ENCODE data around the gene TEX36.

TEX36 gene

GRCh38 chr10:125692601-125693523, 9.9 kb upstream of the TEX36 start:
- H3K4me1 ChIP-seq (ENCODE audit: control insufficient read depth, insufficient read depth, low read length, poor library complexity, severe bottlenecking) = no peaks in the 10 kb centered on the region
- H3K4me3 ChIP-seq (ENCODE audit: insufficient read depth, low read depth, low read length, poor library complexity, severe bottlenecking) = no peak overlapping the region
- H3K27ac ChIP-seq (ENCODE audit: insufficient read depth, low read length, poor library complexity, severe bottlenecking) = no peak overlapping the region
- no peaks in the 10 kb centered on the region for H3K36me3 ChIP-seq (ENCODE audit: control insufficient read depth, insufficient read depth, low read length)
- H3K9me3 ChIP-seq (ENCODE audit: control insufficient read depth, low read length) = no peaks in the 10 kb centered on the region
- no peak for DNase-seq
- H3K27me3 ChIP-seq (replicated peaks; ENCODE audit: control insufficient read depth, insufficient read depth, low read length, poor library complexity, severe bottlenecking) = no peaks in the 10 kb centered on the region

GRCh38 chr10:125692196-125692595, 9.2 kb upstream of the TEX36 start:
- H3K27ac ChIP-seq (ENCODE audit: insufficient read depth, low read length, poor library complexity, severe bottlenecking) = no peak overlapping the region

GRCh38 chr10:125691160-125691981, 8.4 kb upstream of the TEX36 start:
- H3K36me3 ChIP-seq (ENCODE audit: control insufficient read depth, insufficient read depth, low read length) = no peaks in the 10 kb centered on the region
- DNase-seq = no peak
- no peak overlapping the region for H3K27ac ChIP-seq (ENCODE audit: insufficient read depth, low read length, poor library complexity, severe bottlenecking)
- H3K4me3 ChIP-seq (ENCODE audit: insufficient read depth, low read depth, low read length, poor library complexity, severe bottlenecking) = no peak overlapping the region
- no peaks in the 10 kb centered on the region for H3K9me3 ChIP-seq (ENCODE audit: control insufficient read depth, low read length)
- no peaks in the 10 kb centered on the region for H3K4me1 ChIP-seq (ENCODE audit: control insufficient read depth, insufficient read depth, low read length, poor library complexity, severe bottlenecking)
- H3K27me3 ChIP-seq (replicated peaks; ENCODE audit: control insufficient read depth, insufficient read depth, low read length, poor library complexity, severe bottlenecking) = no peaks in the 10 kb centered on the region

More at GRCh38 chr10:125692196-125692595, 9.2 kb upstream of the TEX36 start:
- no peaks in the 10 kb centered on the region for H3K36me3 ChIP-seq (ENCODE audit: control insufficient read depth, insufficient read depth, low read length)
- no peaks in the 10 kb centered on the region for H3K9me3 ChIP-seq (ENCODE audit: control insufficient read depth, low read length)
- H3K4me3 ChIP-seq (ENCODE audit: insufficient read depth, low read depth, low read length, poor library complexity, severe bottlenecking) = no peak overlapping the region
- no peak for DNase-seq
- no peaks in the 10 kb centered on the region for H3K4me1 ChIP-seq (ENCODE audit: control insufficient read depth, insufficient read depth, low read length, poor library complexity, severe bottlenecking)
- no peaks in the 10 kb centered on the region for H3K27me3 ChIP-seq (replicated peaks; ENCODE audit: control insufficient read depth, insufficient read depth, low read length, poor library complexity, severe bottlenecking)

GRCh38 chr10:125689955-125690569, 7.1 kb upstream of the TEX36 start:
- Histone ChIP-seq H3K4me1 (ENCODE audit: control insufficient read depth, insufficient read depth, low read length, poor library complexity, severe bottlenecking) (no peaks in the 10 kb centered on the region), H3K36me3 (ENCODE audit: control insufficient read depth, insufficient read depth, low read length) (no peaks in the 10 kb centered on the region), H3K4me3 (ENCODE audit: insufficient read depth, low read depth, low read length, poor library complexity, severe bottlenecking) (no peak overlapping the region), H3K9me3 (ENCODE audit: control insufficient read depth, low read length) (no peaks in the 10 kb centered on the region), H3K27ac (ENCODE audit: insufficient read depth, low read length, poor library complexity, severe bottlenecking) (no peak overlapping the region), H3K27me3 (replicated peaks; ENCODE audit: control insufficient read depth, insufficient read depth, low read length, poor library complexity, severe bottlenecking) (no peaks in the 10 kb centered on the region)
- no peak for DNase-seq

GRCh38 chr10:125687507-125688185, 4.7 kb upstream of the TEX36 start:
- no peak overlapping the region for H3K4me3 ChIP-seq (ENCODE audit: insufficient read depth, low read depth, low read length, poor library complexity, severe bottlenecking)
- no peak for DNase-seq
- no peak overlapping the region for H3K27ac ChIP-seq (ENCODE audit: insufficient read depth, low read length, poor library complexity, severe bottlenecking)
- H3K27me3 ChIP-seq (replicated peaks; ENCODE audit: control insufficient read depth, insufficient read depth, low read length, poor library complexity, severe bottlenecking) = no peaks in the 10 kb centered on the region
- H3K36me3 ChIP-seq (ENCODE audit: control insufficient read depth, insufficient read depth, low read length) = no peaks in the 10 kb centered on the region
- H3K4me1 ChIP-seq (ENCODE audit: control insufficient read depth, insufficient read depth, low read length, poor library complexity, severe bottlenecking) = no peaks in the 10 kb centered on the region
- H3K9me3 ChIP-seq (ENCODE audit: control insufficient read depth, low read length) = no peaks in the 10 kb centered on the region

- Histone ChIP-seq H3K4me1 (ENCODE audit: control insufficient read depth, insufficient read depth, low read length, poor library complexity, severe bottlenecking) (no peaks in the 10 kb centered on the region), H3K4me3 (ENCODE audit: insufficient read depth, low read depth, low read length, poor library complexity, severe bottlenecking) (no peak overlapping the region), H3K27me3 (replicated peaks; ENCODE audit: control insufficient read depth, insufficient read depth, low read length, poor library complexity, severe bottlenecking) (no peaks in the 10 kb centered on the region), H3K36me3 (ENCODE audit: control insufficient read depth, insufficient read depth, low read length) (no peaks in the 10 kb centered on the region), H3K9me3 (ENCODE audit: control insufficient read depth, low read length) (no peaks in the 10 kb centered on the region), H3K27ac (ENCODE audit: insufficient read depth, low read length, poor library complexity, severe bottlenecking) (no peak overlapping the region)
- DNase-seq = no peak
These were observed 1.6 kb upstream of the TEX36 start for GRCh38 chr10:125684581-125684980.

- Histone ChIP-seq H3K36me3 (ENCODE audit: control insufficient read depth, insufficient read depth, low read length) (no peaks in the 10 kb centered on the region), H3K9me3 (ENCODE audit: control insufficient read depth, low read length) (no peaks in the 10 kb centered on the region), H3K27me3 (replicated peaks; ENCODE audit: control insufficient read depth, insufficient read depth, low read length, poor library complexity, severe bottlenecking) (no peaks in the 10 kb centered on the region), H3K4me1 (ENCODE audit: control insufficient read depth, insufficient read depth, low read length, poor library complexity, severe bottlenecking) (no peaks in the 10 kb centered on the region), H3K4me3 (ENCODE audit: insufficient read depth, low read depth, low read length, poor library complexity, severe bottlenecking) (no peak overlapping the region), H3K27ac (ENCODE audit: insufficient read depth, low read length, poor library complexity, severe bottlenecking) (no peak overlapping the region)
- DNase-seq = no peak
These were observed 858 bp upstream of the TEX36 start for GRCh38 chr10:125683821-125684220.

GRCh38 chr10:125679436-125679835, 3.5 kb downstream of the TEX36 start:
- Histone ChIP-seq H3K27ac (ENCODE audit: insufficient read depth, low read length, poor library complexity, severe bottlenecking) (no peak overlapping the region), H3K27me3 (replicated peaks; ENCODE audit: control insufficient read depth, insufficient read depth, low read length, poor library complexity, severe bottlenecking) (no peaks in the 10 kb centered on the region), H3K36me3 (ENCODE audit: control insufficient read depth, insufficient read depth, low read length) (no peaks in the 10 kb centered on the region), H3K4me3 (ENCODE audit: insufficient read depth, low read depth, low read length, poor library complexity, severe bottlenecking) (no peak overlapping the region), H3K4me1 (ENCODE audit: control insufficient read depth, insufficient read depth, low read length, poor library complexity, severe bottlenecking) (no peaks in the 10 kb centered on the region), H3K9me3 (ENCODE audit: control insufficient read depth, low read length) (no peaks in the 10 kb centered on the region)
- no peak for DNase-seq

- H3K9me3 ChIP-seq (ENCODE audit: control insufficient read depth, low read length) = no peaks in the 10 kb centered on the region
- no peaks in the 10 kb centered on the region for H3K27me3 ChIP-seq (replicated peaks; ENCODE audit: control insufficient read depth, insufficient read depth, low read length, poor library complexity, severe bottlenecking)
- no peaks in the 10 kb centered on the region for H3K36me3 ChIP-seq (ENCODE audit: control insufficient read depth, insufficient read depth, low read length)
- no peak for DNase-seq
- H3K4me3 ChIP-seq (ENCODE audit: insufficient read depth, low read depth, low read length, poor library complexity, severe bottlenecking) = no peak overlapping the region
- H3K4me1 ChIP-seq (ENCODE audit: control insufficient read depth, insufficient read depth, low read length, poor library complexity, severe bottlenecking) = no peaks in the 10 kb centered on the region
- no peak overlapping the region for H3K27ac ChIP-seq (ENCODE audit: insufficient read depth, low read length, poor library complexity, severe bottlenecking)
These were observed 10.1 kb downstream of the TEX36 start for GRCh38 chr10:125672884-125673283.

Data from effector memory CD4-positive, alpha-beta T cell (primary cell).